Stimulated activated CD4-positive, alpha-beta T cell treated with anti-CD3 and anti-CD28 coated beads, TNF-alpha, amount 100 ng/mL, for 4 hours (primary cell): Measurements from ENCODE around the gene AKAP8L.

Source experiments
- DNase-seq, 3 experiments: peaks; one replicate each; pipeline ENCODE4 v3.0.0-alpha.2; 2020; ENCODE audit warnings: low read depth in 3 of 3

The AKAP8L gene

GRCh38 chr19:15436012-15436825, 17.4 kb upstream of the AKAP8L start:
- no peak for DNase-seq

- no peak for DNase-seq
Observed at GRCh38 chr19:15433519-15434069, 14.8 kb upstream of the AKAP8L start.

GRCh38 chr19:15432629-15433518, 14.1 kb upstream of the AKAP8L start:
- DNase-seq, result peak; percentile 85 to 89 (median 87)

GRCh38 chr19:15432018-15432494, 13.3 kb upstream of the AKAP8L start:
- DNase-seq, result no peak

GRCh38 chr19:15431396-15432017, 12.7 kb upstream of the AKAP8L start:
- DNase-seq, result no peak

GRCh38 chr19:15430526-15431120, 11.8 kb upstream of the AKAP8L start:
- no peak for DNase-seq

GRCh38 chr19:15429825-15430467, 11.2 kb upstream of the AKAP8L start:
- DNase-seq, result no peak

GRCh38 chr19:15428956-15429824, 10.4 kb upstream of the AKAP8L start:
- DNase-seq, result no peak

- no peak for DNase-seq
Observed at GRCh38 chr19:15427991-15428471, 9.2 kb upstream of the AKAP8L start.

- DNase-seq, result no peak
Observed at GRCh38 chr19:15427350-15427700, 8.5 kb upstream of the AKAP8L start.

- no peak for DNase-seq
Observed at GRCh38 chr19:15426485-15427349, 7.9 kb upstream of the AKAP8L start.

- DNase-seq, result no peak
Observed at GRCh38 chr19:15425321-15425950, 6.6 kb upstream of the AKAP8L start.

GRCh38 chr19:15424692-15425272, 6.0 kb upstream of the AKAP8L start:
- DNase-seq, result no peak

- DNase-seq, result no peak
Observed at GRCh38 chr19:15424121-15424520, 5.3 kb upstream of the AKAP8L start.

GRCh38 chr19:15423130-15423529, 4.3 kb upstream of the AKAP8L start:
- no peak for DNase-seq

- no peak for DNase-seq
Observed at GRCh38 chr19:15422296-15423075, 3.7 kb upstream of the AKAP8L start.

- DNase-seq, result no peak
Observed at GRCh38 chr19:15421721-15422260, 3.0 kb upstream of the AKAP8L start.
